ENCODE data around the gene NXPH3.

Gene NXPH3

GRCh38 chr17:49576088-49576916 is 631 bp downstream of the NXPH3 start:
- no peak for DNase-seq

- no peak for DNase-seq
Observed at GRCh38 chr17:49576917-49577649, 1.4 kb downstream of the NXPH3 start.

- DNase-seq: no peak
Observed at GRCh38 chr17:49577650-49577934, 1.9 kb downstream of the NXPH3 start.

- DNase-seq: no peak
Observed at GRCh38 chr17:49577963-49578362, 2.3 kb downstream of the NXPH3 start.

- no peak for DNase-seq
Observed at GRCh38 chr17:49578414-49578813, 2.7 kb downstream of the NXPH3 start.

- DNase-seq: no peak
Observed at GRCh38 chr17:49578952-49579500, 3.4 kb downstream of the NXPH3 start.

- no peak for DNase-seq
Observed at GRCh38 chr17:49579522-49579921, 3.9 kb downstream of the NXPH3 start.

GRCh38 chr17:49580055-49580721 is 4.5 kb downstream of the NXPH3 start:
- DNase-seq: no peak

- DNase-seq: no peak
Observed at GRCh38 chr17:49580981-49581647, 5.4 kb downstream of the NXPH3 start.

GRCh38 chr17:49581648-49581998 is 6.0 kb downstream of the NXPH3 start:
- DNase-seq: no peak

GRCh38 chr17:49582055-49582722 is 6.5 kb downstream of the NXPH3 start:
- DNase-seq: no peak

GRCh38 chr17:49582789-49583188 is 7.1 kb downstream of the NXPH3 start:
- no peak for DNase-seq

GRCh38 chr17:49583226-49583625 is 7.6 kb downstream of the NXPH3 start:
- no peak for DNase-seq

- DNase-seq: no peak
Observed at GRCh38 chr17:49583889-49584288, 8.2 kb downstream of the NXPH3 start.

- DNase-seq: no peak
Observed at GRCh38 chr17:49585422-49586027, 9.9 kb downstream of the NXPH3 start.

- DNase-seq: no peak
Observed at GRCh38 chr17:49587366-49588073, 11.8 kb downstream of the NXPH3 start.

GRCh38 chr17:49588312-49588711 is 12.6 kb downstream of the NXPH3 start:
- DNase-seq: no peak

GRCh38 chr17:49588726-49589576 is 13.3 kb downstream of the NXPH3 start:
- no peak for DNase-seq

- no peak for DNase-seq
Observed at GRCh38 chr17:49589577-49589927, 13.9 kb downstream of the NXPH3 start.

- no peak for DNase-seq
Observed at GRCh38 chr17:49590874-49591273, 15.2 kb downstream of the NXPH3 start.

GRCh38 chr17:49592263-49592662 is 16.6 kb downstream of the NXPH3 start:
- no peak for DNase-seq

All from SHP77 (cell line).